Measurements from ENCODE around the gene WNT5B. TPM values are rescaled to one million over a fixed set of nuclear protein-coding genes. Genes with fewer than 3 reads are reported as not detected.

WNT5B gene
- total RNA-seq, 1 experiment from 2014 or later: 33.1 TPM

GRCh38 chr12:1644534-1645438, 15.8 kb downstream of the WNT5B start:
- Histone ChIP-seq H2AFZ (no peak overlapping the region), H3K27ac (no peak overlapping the region), H3K79me2 (ENCODE audit: low read depth) (no peaks in the 10 kb centered on the region; the same call in 1 of the 2 replicates), H3K4me2 (no peak overlapping the region), H3K36me3 (ENCODE audit: low read depth) (no peaks in the 10 kb centered on the region), H3K9me2 (ENCODE audit: insufficient read depth) (no peaks in the 10 kb centered on the region), H3K4me1 (replicated peaks; ENCODE audit: insufficient read depth) (no peaks in the 10 kb centered on the region), H3K27me3 (ENCODE audit: insufficient read depth, low read depth) (peaks cover 9% of the 10 kb centered on the region; the same call in 1 of the 2 replicates), H3K4me3 (no peak overlapping the region), H3K9me3 (ENCODE audit: insufficient read depth, low read depth) (no peaks in the 10 kb centered on the region), H4K20me1 (ENCODE audit: insufficient read depth) (no peaks in the 10 kb centered on the region), H3F3A (ENCODE audit: insufficient read depth, low read depth) (no peaks in the 10 kb centered on the region)
- ChIA-PET POLR2A (ENCODE audit: unreplicated experiment) (interaction anchor here (0.5 to 0.6 kb wide), 2 partner anchors 36 to 295 kb away, joined by 3 to 5 read pairs; no protein-coding TSS in a partner anchor), CTCF (interaction anchor here (1.2 kb wide), 1 partner anchor 295 kb away, joined by 3 read pairs; no protein-coding TSS in a partner anchor)
- no peak for TF ChIP-seq CTCF (conservative IDR thresholded peaks at IDR 0.05)
- TF ChIP-seq EZH2 (IDR thresholded peaks at IDR 0.05; ENCODE audit: low read depth): no peak
- no peak for DNase-seq
- BruUV-seq (replicated peaks): no TSS peak
- intact Hi-C loops (cut with micrococcal nuclease; ENCODE audit: unreplicated experiment): no loop called here

- intact Hi-C loops (cut with micrococcal nuclease; ENCODE audit: unreplicated experiment): no loop called here
- Histone ChIP-seq H3K9me2 (ENCODE audit: insufficient read depth) (no peaks in the 10 kb centered on the region), H4K20me1 (ENCODE audit: insufficient read depth) (no peaks in the 10 kb centered on the region), H3K4me3 (no peak overlapping the region), H3K27ac (no peak overlapping the region), H3K4me2 (no peak overlapping the region), H3K79me2 (ENCODE audit: low read depth) (no peaks in the 10 kb centered on the region; the same call in 1 of the 2 replicates), H3K36me3 (ENCODE audit: low read depth) (no peaks in the 10 kb centered on the region), H3F3A (ENCODE audit: insufficient read depth, low read depth) (no peaks in the 10 kb centered on the region), H3K4me1 (replicated peaks; ENCODE audit: insufficient read depth) (no peaks in the 10 kb centered on the region), H3K27me3 (ENCODE audit: insufficient read depth, low read depth) (peaks cover 9% of the 10 kb centered on the region; the same call in 1 of the 2 replicates), H2AFZ (no peak overlapping the region), H3K9me3 (ENCODE audit: insufficient read depth, low read depth) (no peaks in the 10 kb centered on the region)
- POLR2A ChIA-PET (ENCODE audit: unreplicated experiment): no interaction called here
- BruUV-seq (replicated peaks): no TSS peak
- CTCF ChIA-PET: no interaction called here
- no peak for DNase-seq
- TF ChIP-seq EZH2 (IDR thresholded peaks at IDR 0.05; ENCODE audit: low read depth): no peak
These were observed 16.8 kb downstream of the WNT5B start for GRCh38 chr12:1645819-1646218.

- no peak for TF ChIP-seq EZH2 (IDR thresholded peaks at IDR 0.05; ENCODE audit: low read depth)
- no peak for TF ChIP-seq CTCF (conservative IDR thresholded peaks at IDR 0.05)
- H3K36me3 ChIP-seq (ENCODE audit: low read depth): no peaks in the 10 kb centered on the region
- H3K4me3 ChIP-seq: no peak overlapping the region
- intact Hi-C loops (cut with micrococcal nuclease; ENCODE audit: unreplicated experiment): no loop called here
- H3K9me3 ChIP-seq (ENCODE audit: insufficient read depth, low read depth): no peaks in the 10 kb centered on the region
- no TSS peak for BruUV-seq (replicated peaks)
- H3K27ac ChIP-seq: no peak overlapping the region
- H3F3A ChIP-seq (ENCODE audit: insufficient read depth, low read depth): no peaks in the 10 kb centered on the region
- peaks cover 9% of the 10 kb centered on the region; the same call in 1 of the 2 replicates for H3K27me3 ChIP-seq (ENCODE audit: insufficient read depth, low read depth)
- DNase-seq: no peak
- no peaks in the 10 kb centered on the region for H4K20me1 ChIP-seq (ENCODE audit: insufficient read depth)
- ChIA-PET POLR2A (ENCODE audit: unreplicated experiment) (no interaction called here), CTCF (no interaction called here)
- no peak overlapping the region for H3K4me2 ChIP-seq
- no peak overlapping the region for H2AFZ ChIP-seq
- H3K9me2 ChIP-seq (ENCODE audit: insufficient read depth): no peaks in the 10 kb centered on the region
- no peaks in the 10 kb centered on the region for H3K4me1 ChIP-seq (replicated peaks; ENCODE audit: insufficient read depth)
- H3K79me2 ChIP-seq (ENCODE audit: low read depth): no peaks in the 10 kb centered on the region; the same call in 1 of the 2 replicates
These were observed 17.7 kb downstream of the WNT5B start for GRCh38 chr12:1646569-1647284.
